ENCODE measurements around the gene ZNF205. TPM values are rescaled to one million over a fixed set of nuclear protein-coding genes. Genes with fewer than 3 reads are reported as not detected.
A peak's percentile ranks its signal among the peaks of the same experiment; 100 is the strongest.
"Not testable (repeated sequence)": the region's sequence is repeated elsewhere in the genome, so short reads cannot be mapped to it uniquely, and the experiment has no call there.

Gene ZNF205
- total RNA-seq, 1 donor from 2014 or later = 22.8 TPM

GRCh38 chr16:3135126-3135715, 22.8 kb downstream of the ZNF205 start:
- Mint-ChIP-seq H3K27ac (ENCODE audit: unreplicated experiment) (peak overlapping the region; percentile 58), H3K4me3 (ENCODE audit: unreplicated experiment) (peak overlapping the region; percentile 97), H3K27me3 (ENCODE audit: unreplicated experiment) (peaks cover 4% of the 10 kb centered on the region), H3K4me1 (ENCODE audit: unreplicated experiment) (peaks cover 14% of the 10 kb centered on the region), H3K9me3 (ENCODE audit: unreplicated experiment) (no peaks in the 10 kb centered on the region), H3K36me3 (ENCODE audit: low read depth, unreplicated experiment) (peaks cover 11% of the 10 kb centered on the region)
- no peak for DNase-seq (ENCODE audit: low spot score)
- no peak for TF ChIP-seq CTCF (IDR thresholded peaks at IDR 0.05; ENCODE audit: unreplicated experiment)

GRCh38 chr16:3137267-3137666, 24.9 kb downstream of the ZNF205 start:
- H3K36me3 Mint-ChIP-seq (ENCODE audit: low read depth, unreplicated experiment) = peaks cover 13% of the 10 kb centered on the region
- no peak for TF ChIP-seq CTCF (IDR thresholded peaks at IDR 0.05; ENCODE audit: unreplicated experiment)
- H3K4me1 Mint-ChIP-seq (ENCODE audit: unreplicated experiment) = peaks cover 14% of the 10 kb centered on the region
- no peak overlapping the region for H3K27ac Mint-ChIP-seq (ENCODE audit: unreplicated experiment)
- H3K9me3 Mint-ChIP-seq (ENCODE audit: unreplicated experiment) = no peaks in the 10 kb centered on the region
- no peak for DNase-seq (ENCODE audit: low spot score)
- peaks cover 4% of the 10 kb centered on the region for H3K27me3 Mint-ChIP-seq (ENCODE audit: unreplicated experiment)
- H3K4me3 Mint-ChIP-seq (ENCODE audit: unreplicated experiment) = no peak overlapping the region

GRCh38 chr16:3138342-3138741, 26.0 kb downstream of the ZNF205 start:
- peaks cover 11% of the 10 kb centered on the region for H3K4me1 Mint-ChIP-seq (ENCODE audit: unreplicated experiment)
- H3K27me3 Mint-ChIP-seq (ENCODE audit: unreplicated experiment) = peaks cover 7% of the 10 kb centered on the region
- DNase-seq (ENCODE audit: low spot score) = no peak
- peaks cover 19% of the 10 kb centered on the region for H3K36me3 Mint-ChIP-seq (ENCODE audit: low read depth, unreplicated experiment)
- no peaks in the 10 kb centered on the region for H3K9me3 Mint-ChIP-seq (ENCODE audit: unreplicated experiment)
- no peak overlapping the region for H3K4me3 Mint-ChIP-seq (ENCODE audit: unreplicated experiment)
- no peak for TF ChIP-seq CTCF (IDR thresholded peaks at IDR 0.05; ENCODE audit: unreplicated experiment)
- no peak overlapping the region for H3K27ac Mint-ChIP-seq (ENCODE audit: unreplicated experiment)

GRCh38 chr16:3138823-3139426, 26.5 kb downstream of the ZNF205 start:
- H3K27ac Mint-ChIP-seq (ENCODE audit: unreplicated experiment) = no peak overlapping the region
- TF ChIP-seq CTCF (IDR thresholded peaks at IDR 0.05; ENCODE audit: unreplicated experiment) = no peak
- peaks cover 8% of the 10 kb centered on the region for H3K4me1 Mint-ChIP-seq (ENCODE audit: unreplicated experiment)
- peaks cover 19% of the 10 kb centered on the region for H3K36me3 Mint-ChIP-seq (ENCODE audit: low read depth, unreplicated experiment)
- DNase-seq (ENCODE audit: low spot score) = no peak
- H3K27me3 Mint-ChIP-seq (ENCODE audit: unreplicated experiment) = peaks cover 7% of the 10 kb centered on the region
- H3K4me3 Mint-ChIP-seq (ENCODE audit: unreplicated experiment) = no peak overlapping the region
- no peaks in the 10 kb centered on the region for H3K9me3 Mint-ChIP-seq (ENCODE audit: unreplicated experiment)

- DNase-seq (ENCODE audit: low spot score); H3K27me3 Mint-ChIP-seq (ENCODE audit: unreplicated experiment); H3K27ac Mint-ChIP-seq (ENCODE audit: unreplicated experiment); H3K9me3 Mint-ChIP-seq (ENCODE audit: unreplicated experiment); H3K4me1 Mint-ChIP-seq (ENCODE audit: unreplicated experiment): not testable (repeated sequence)
- Mint-ChIP-seq H3K4me3 (ENCODE audit: unreplicated experiment) (peak overlapping the region; percentile 25), H3K36me3 (ENCODE audit: low read depth, unreplicated experiment) (peaks cover 17% of the 10 kb centered on the region)
These were observed 27.2 kb downstream of the ZNF205 start for GRCh38 chr16:3139561-3139960.
